Activated T-cell treated with anti-CD3 and anti-CD28 coated beads, Interleukin-2, amount 50 U/mL, for 4 hours (primary cell): ENCODE data around the gene DPYD. TPM values are rescaled to one million over a fixed set of nuclear protein-coding genes. Genes with fewer than 3 reads are reported as not detected.
A peak's percentile ranks its signal among the peaks of the same experiment; 100 is the strongest.

ENCODE experiments used
- ATAC-seq, 2 donors: fragments of 200-7000 bp; cut with Tn5 transposase; one replicate each; pipeline ENCODE4 v1.10.0; 2021
- DNase-seq: peaks from one replicate; pipeline ENCODE4 v3.0.0-alpha.2; 2020
- H3K27me3 Mint-ChIP-seq: one replicate; pipeline ENCODE4 v1.8.0; 2021; ENCODE audit warnings: low read depth, mixed read lengths
- H3K36me3 Mint-ChIP-seq: one replicate; pipeline ENCODE4 v1.8.0; 2022; ENCODE audit warnings: mixed read lengths; ENCODE audit not compliant: insufficient read depth
- H3K4me1 Mint-ChIP-seq: one replicate; pipeline ENCODE4 v1.8.0; 2021; ENCODE audit warnings: low read depth, mixed read lengths
- H3K4me3 Mint-ChIP-seq: one replicate; pipeline ENCODE4 v1.8.0; 2021; ENCODE audit warnings: mild to moderate bottlenecking, moderate library complexity, mixed read lengths
- H3K9me3 Mint-ChIP-seq: one replicate; pipeline ENCODE4 v1.8.0; 2021; ENCODE audit warnings: mixed read lengths
- total RNA-seq, 3 donors: library from RNA; stranded (reverse); gene quantifications; one replicate each; pipeline ENCODE4 v1.2.1, GENCODE V29; 2021

The DPYD gene
- total RNA-seq, 3 donors from 2014 or later, result 2.1 to 3.5 (median 2.8) TPM

GRCh38 chr1:97837161-97837560 lies 83.7 kb downstream of the DPYD start:
- no peaks in the 10 kb centered on the region for H3K27me3 Mint-ChIP-seq
- no peak for ATAC-seq
- H3K4me1 Mint-ChIP-seq, result no peaks in the 10 kb centered on the region

DNA sequence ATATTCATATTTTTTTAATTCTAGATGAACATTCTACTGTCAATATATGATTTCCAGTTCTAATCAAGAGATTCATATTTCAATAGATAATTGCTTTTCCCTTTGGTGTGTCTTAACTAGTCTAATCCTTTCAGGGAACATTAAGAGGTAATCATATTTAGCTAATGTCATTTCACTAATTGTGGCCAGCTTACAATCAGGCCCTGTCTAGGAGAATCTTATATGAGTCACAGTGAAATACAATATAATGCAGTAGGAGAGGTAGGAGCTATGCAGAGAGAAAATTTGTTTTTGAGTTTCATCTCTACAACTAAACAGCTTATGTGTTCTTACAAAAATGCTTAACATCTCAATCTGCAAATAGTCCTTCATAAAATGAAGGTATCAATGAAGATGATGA lies 85.9 kb downstream of the DPYD start:
- Mint-ChIP-seq H3K4me1 (no peaks in the 10 kb centered on the region), H3K36me3 (peaks cover 4% of the 10 kb centered on the region)

More at GRCh38 chr1:97837161-97837560, 83.7 kb downstream of the DPYD start:
- peaks cover 4% of the 10 kb centered on the region for H3K36me3 Mint-ChIP-seq
- no peaks in the 10 kb centered on the region for H3K9me3 Mint-ChIP-seq
- no peak overlapping the region for H3K4me3 Mint-ChIP-seq
- no peak for DNase-seq

GRCh38 chr1:97833881-97834280 lies 87.0 kb downstream of the DPYD start:
- no peaks in the 10 kb centered on the region for H3K4me1 Mint-ChIP-seq
- H3K4me3 Mint-ChIP-seq, result no peak overlapping the region
- H3K9me3 Mint-ChIP-seq, result no peaks in the 10 kb centered on the region
- ATAC-seq (no peak), DNase-seq (no peak)
- no peaks in the 10 kb centered on the region for H3K36me3 Mint-ChIP-seq
- no peaks in the 10 kb centered on the region for H3K27me3 Mint-ChIP-seq

More for the DNA sequence above, 85.9 kb downstream of the DPYD start:
- Mint-ChIP-seq H3K9me3 (no peaks in the 10 kb centered on the region), H3K27me3 (no peaks in the 10 kb centered on the region), H3K4me3 (no peak overlapping the region)
- no peak for ATAC-seq
- no peak for DNase-seq

DNA sequence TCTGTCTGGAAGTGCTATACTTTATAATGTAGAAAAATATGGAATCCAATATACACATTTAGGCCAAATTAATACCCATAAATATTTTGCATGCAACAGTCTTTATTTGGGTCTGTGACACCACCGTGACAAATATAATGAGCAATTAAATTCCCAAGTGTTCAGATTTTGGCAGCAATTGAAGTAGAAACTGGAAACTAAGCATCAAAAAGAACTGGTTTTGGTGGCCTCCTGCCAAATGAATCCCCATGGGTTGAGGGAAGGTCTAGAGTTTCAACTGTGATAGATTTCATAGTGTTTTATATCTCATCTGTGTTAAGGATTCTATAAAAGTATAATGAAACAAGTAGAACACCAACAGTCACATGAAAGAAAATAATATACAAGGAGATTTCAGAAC lies 88.4 kb downstream of the DPYD start:
- Mint-ChIP-seq H3K4me3 (no peak overlapping the region), H3K27me3 (no peaks in the 10 kb centered on the region), H3K4me1 (peaks cover 2% of the 10 kb centered on the region), H3K36me3 (no peaks in the 10 kb centered on the region), H3K9me3 (no peaks in the 10 kb centered on the region)
- ATAC-seq, result no peak
- no peak for DNase-seq

GRCh38 chr1:97827887-97828286 lies 92.9 kb downstream of the DPYD start:
- H3K9me3 Mint-ChIP-seq, result no peaks in the 10 kb centered on the region
- H3K36me3 Mint-ChIP-seq, result peaks cover 8% of the 10 kb centered on the region
- peak in 1 of 2 donors; percentile 67 for ATAC-seq
- no peak overlapping the region for H3K4me3 Mint-ChIP-seq
- DNase-seq, result no peak
- peaks cover 2% of the 10 kb centered on the region for H3K4me1 Mint-ChIP-seq
- H3K27me3 Mint-ChIP-seq, result no peaks in the 10 kb centered on the region

- no peak overlapping the region for H3K4me3 Mint-ChIP-seq
- DNase-seq (no peak), ATAC-seq (no peak)
- H3K4me1 Mint-ChIP-seq, result peaks cover 2% of the 10 kb centered on the region
- peaks cover 8% of the 10 kb centered on the region for H3K36me3 Mint-ChIP-seq
- no peaks in the 10 kb centered on the region for H3K9me3 Mint-ChIP-seq
- H3K27me3 Mint-ChIP-seq, result no peaks in the 10 kb centered on the region
Observed at GRCh38 chr1:97826820-97827219, 94.0 kb downstream of the DPYD start.

- H3K9me3 Mint-ChIP-seq, result no peaks in the 10 kb centered on the region
- no peak for DNase-seq
- H3K4me3 Mint-ChIP-seq, result no peak overlapping the region
- peaks cover 2% of the 10 kb centered on the region for H3K4me1 Mint-ChIP-seq
- ATAC-seq, result no peak
- no peaks in the 10 kb centered on the region for H3K27me3 Mint-ChIP-seq
- peaks cover 8% of the 10 kb centered on the region for H3K36me3 Mint-ChIP-seq
Observed at GRCh38 chr1:97824624-97825023, 96.2 kb downstream of the DPYD start.

GRCh38 chr1:97824200-97824599 lies 96.6 kb downstream of the DPYD start:
- H3K36me3 Mint-ChIP-seq, result peaks cover 8% of the 10 kb centered on the region
- ATAC-seq, result no peak
- no peaks in the 10 kb centered on the region for H3K27me3 Mint-ChIP-seq
- no peak overlapping the region for H3K4me3 Mint-ChIP-seq
- H3K9me3 Mint-ChIP-seq, result no peaks in the 10 kb centered on the region
- peaks cover 2% of the 10 kb centered on the region for H3K4me1 Mint-ChIP-seq
- DNase-seq, result no peak

- Mint-ChIP-seq H3K27me3 (no peaks in the 10 kb centered on the region), H3K4me1 (peaks cover under 1% of the 10 kb centered on the region), H3K4me3 (no peak overlapping the region), H3K36me3 (peaks cover 7% of the 10 kb centered on the region), H3K9me3 (no peaks in the 10 kb centered on the region)
- DNase-seq (no peak), ATAC-seq (peak in 1 of 2 donors; percentile 43)
Observed at GRCh38 chr1:97820470-97821188, 100.2 kb downstream of the DPYD start.

DNA sequence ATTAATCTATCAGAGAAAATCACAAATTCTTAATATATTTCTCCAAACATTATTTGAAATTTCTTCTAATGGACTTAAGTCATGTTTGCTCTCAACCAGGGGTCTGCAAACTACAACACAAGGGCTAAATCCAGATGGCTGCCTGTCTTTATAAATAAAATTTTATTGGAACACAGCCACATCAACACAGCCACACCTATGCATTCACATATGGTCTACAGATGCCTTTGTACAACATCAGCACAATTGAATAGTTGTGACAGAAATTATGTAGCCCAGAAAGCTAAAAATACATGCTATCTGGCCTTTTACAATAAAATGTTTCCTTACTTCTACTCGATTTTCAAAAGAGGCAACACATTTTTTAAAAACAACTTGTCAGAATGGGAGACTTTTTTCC lies 103.9 kb downstream of the DPYD start:
- no peak overlapping the region for H3K4me3 Mint-ChIP-seq
- H3K36me3 Mint-ChIP-seq, result peaks cover 10% of the 10 kb centered on the region
- H3K4me1 Mint-ChIP-seq, result peaks cover 2% of the 10 kb centered on the region
- DNase-seq (no peak), ATAC-seq (no peak)
- H3K27me3 Mint-ChIP-seq, result no peaks in the 10 kb centered on the region
- no peaks in the 10 kb centered on the region for H3K9me3 Mint-ChIP-seq

DNA sequence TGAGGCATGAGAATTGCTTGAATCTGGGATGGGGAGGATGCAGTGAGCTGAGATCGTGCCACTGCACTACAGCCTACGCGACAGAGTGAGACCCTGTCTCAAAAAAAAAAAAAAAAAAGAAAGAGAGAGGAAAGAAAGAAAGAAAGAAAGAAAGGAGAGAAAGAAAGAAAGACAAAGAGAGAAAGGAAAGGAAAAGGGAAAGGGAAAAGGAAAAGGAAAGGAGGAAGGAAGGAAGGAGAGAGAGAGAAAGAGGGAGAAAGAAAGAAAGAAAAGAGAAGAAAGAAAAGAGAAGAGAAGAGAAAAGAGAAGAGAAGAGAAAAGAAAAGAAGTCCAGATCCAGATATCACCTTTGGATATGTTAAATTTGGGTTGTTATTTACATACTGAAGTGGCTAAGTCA lies 106.0 kb downstream of the DPYD start:
- DNase-seq (no peak), ATAC-seq (no peak)
- H3K9me3 Mint-ChIP-seq, result no peaks in the 10 kb centered on the region
- H3K27me3 Mint-ChIP-seq, result no peaks in the 10 kb centered on the region
- peaks cover 21% of the 10 kb centered on the region for H3K36me3 Mint-ChIP-seq
- H3K4me3 Mint-ChIP-seq, result no peak overlapping the region
- peaks cover 2% of the 10 kb centered on the region for H3K4me1 Mint-ChIP-seq

GRCh38 chr1:97814121-97814520 lies 106.7 kb downstream of the DPYD start:
- H3K36me3 Mint-ChIP-seq, result peaks cover 27% of the 10 kb centered on the region
- no peak overlapping the region for H3K4me3 Mint-ChIP-seq
- DNase-seq (no peak), ATAC-seq (no peak)
- H3K4me1 Mint-ChIP-seq, result peaks cover 2% of the 10 kb centered on the region
- H3K27me3 Mint-ChIP-seq, result no peaks in the 10 kb centered on the region
- H3K9me3 Mint-ChIP-seq, result peaks cover 4% of the 10 kb centered on the region

DNA sequence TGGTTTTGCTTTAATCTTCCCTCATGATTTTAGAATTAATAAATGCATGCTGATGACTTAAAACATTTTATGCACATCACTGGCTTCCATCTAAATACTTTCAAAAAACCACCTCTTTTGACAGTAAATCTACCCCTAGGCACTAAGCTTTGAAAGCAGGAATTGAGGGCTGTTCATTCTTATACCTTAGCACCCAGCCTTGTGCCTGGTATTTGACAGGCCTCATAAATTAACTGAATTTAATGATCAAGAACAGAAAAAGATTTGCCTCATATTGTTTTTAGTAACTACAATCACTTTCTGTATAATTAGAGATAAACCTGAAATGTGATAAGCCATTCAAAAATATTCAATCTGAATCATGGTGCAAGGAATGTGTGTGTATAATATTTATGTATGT lies 108.8 kb downstream of the DPYD start:
- ATAC-seq, result no peak
- peaks cover 31% of the 10 kb centered on the region for H3K36me3 Mint-ChIP-seq
- H3K27me3 Mint-ChIP-seq, result no peaks in the 10 kb centered on the region

GRCh38 chr1:97806996-97807520 lies 113.8 kb downstream of the DPYD start:
- no peaks in the 10 kb centered on the region for H3K27me3 Mint-ChIP-seq
- H3K36me3 Mint-ChIP-seq, result peaks cover 33% of the 10 kb centered on the region
- no peak overlapping the region for H3K4me3 Mint-ChIP-seq
- H3K4me1 Mint-ChIP-seq, result peaks cover 3% of the 10 kb centered on the region
- H3K9me3 Mint-ChIP-seq, result peaks cover 4% of the 10 kb centered on the region
- DNase-seq, result no peak
- ATAC-seq, result no peak

More for the DNA sequence above, 108.8 kb downstream of the DPYD start:
- no peak for DNase-seq
- peaks cover 2% of the 10 kb centered on the region for H3K4me1 Mint-ChIP-seq
- H3K9me3 Mint-ChIP-seq, result peaks cover 4% of the 10 kb centered on the region
- H3K4me3 Mint-ChIP-seq, result no peak overlapping the region

- H3K36me3 Mint-ChIP-seq, result peaks cover 30% of the 10 kb centered on the region
- H3K4me3 Mint-ChIP-seq, result no peak overlapping the region
- H3K27me3 Mint-ChIP-seq, result no peaks in the 10 kb centered on the region
- no peak for DNase-seq
- ATAC-seq, result no peak
- H3K4me1 Mint-ChIP-seq, result peaks cover 3% of the 10 kb centered on the region
- peaks cover 4% of the 10 kb centered on the region for H3K9me3 Mint-ChIP-seq
Observed at GRCh38 chr1:97806326-97806725, 114.5 kb downstream of the DPYD start.
